IMR-90 (cell line): Measurements from ENCODE around the gene CST4. TPM values are rescaled to one million over a fixed set of nuclear protein-coding genes. Genes with fewer than 3 reads are reported as not detected.

ENCODE experiments used
- ATAC-seq: fragments of 200-7000 bp; cut with Tn5 transposase; 2 replicates; pipeline ENCODE4 v1.9.1; 2020; ENCODE audit warnings: low read depth, mild to moderate bottlenecking, moderate library complexity
- BruUV-seq: library from RNA; stranded (reverse); fragments of 400-500 nt; replicated peaks from 2 replicates; lab custom pipeline; 2021; lab: Mats Ljungman, UMichigan
- CTCF ChIA-PET: fragments of 300-600 bp; formaldehyde crosslinking; extraction: SDS; loops from one replicate; lab custom pipeline; 2021; ENCODE audit warnings: antibody characterized with exemption; lab: Yijun Ruan, JAX
- POLR2A ChIA-PET: fragments of 300-600 bp; sonication (Branson Sonifier 250); formaldehyde crosslinking; loops from one replicate; lab custom pipeline; 2022; ENCODE audit warnings: antibody characterized with exemption; ENCODE audit not compliant: unreplicated experiment; lab: Charles Lee
- DNase-seq: peaks from one replicate; pipeline ENCODE4 v3.0.0; 2013
- H2AFZ ChIP-seq: replicated peaks from 2 replicates; pipeline ENCODE3; 2013; ENCODE audit warnings: low read length, mild to moderate bottlenecking; ENCODE audit not compliant: poor library complexity
- H2AK5ac ChIP-seq: 2 replicates; pipeline ENCODE4 v1.6.1; 2013; ENCODE audit warnings: low read depth, low read length, inconsistent platforms
- H2AK9ac ChIP-seq: replicated peaks from 2 replicates; pipeline ENCODE3; 2013; ENCODE audit warnings: mild to moderate bottlenecking, low read depth, low read length, moderate library complexity; ENCODE audit not compliant: poor library complexity
- H2BK120ac ChIP-seq: 2 replicates; pipeline ENCODE4 v1.6.1; 2013; ENCODE audit warnings: low read depth, low read length, inconsistent platforms
- H2BK15ac ChIP-seq: 3 replicates; pipeline ENCODE4 v1.6.1; 2013; ENCODE audit warnings: low read depth, low read length, inconsistent platforms
- H2BK20ac ChIP-seq: 2 replicates; pipeline ENCODE4 v1.6.1; 2013; ENCODE audit warnings: low read depth, mild to moderate bottlenecking, inconsistent platforms, low read length, moderate library complexity
- H2BK5ac ChIP-seq: 2 replicates; pipeline ENCODE4 v1.6.1; 2013; ENCODE audit warnings: mild to moderate bottlenecking, low read depth, low read length, inconsistent platforms; ENCODE audit not compliant: poor library complexity, severe bottlenecking
- H3K14ac ChIP-seq: replicated peaks from 2 replicates; pipeline ENCODE4 v1.6.1; 2013; ENCODE audit warnings: low read depth, low read length, inconsistent platforms
- H3K18ac ChIP-seq: 2 replicates; pipeline ENCODE4 v1.6.1; 2013; ENCODE audit warnings: low read depth, low read length, control low read depth
- H3K23ac ChIP-seq: 2 replicates; pipeline ENCODE4 v1.6.1; 2013; ENCODE audit warnings: low read depth, low read length, inconsistent platforms
- H3K27ac ChIP-seq: 2 replicates; pipeline ENCODE4 v1.5.1; 2013; ENCODE audit warnings: mild to moderate bottlenecking, control low read depth, low read length; ENCODE audit not compliant: insufficient read depth
- H3K27me3 ChIP-seq: 2 replicates; pipeline ENCODE4 v1.6.1; 2013; ENCODE audit warnings: low read length; ENCODE audit not compliant: control insufficient read depth, insufficient read depth
- H3K36me3 ChIP-seq: 2 replicates; pipeline ENCODE4 v1.6.1; 2013; ENCODE audit warnings: low read length, mixed read lengths; ENCODE audit not compliant: control insufficient read depth, insufficient read depth
- H3K4ac ChIP-seq: 2 replicates; pipeline ENCODE4 v1.6.1; 2013; ENCODE audit warnings: low read depth, low read length, inconsistent platforms
- H3K4me1 ChIP-seq: 2 replicates; pipeline ENCODE4 v1.6.1; 2013; ENCODE audit warnings: low read length, mixed read lengths; ENCODE audit not compliant: control insufficient read depth, insufficient read depth
- H3K4me2 ChIP-seq: 2 replicates; pipeline ENCODE4 v1.6.1; 2013; ENCODE audit warnings: low read depth, mild to moderate bottlenecking, control low read depth, low read length, moderate library complexity
- H3K4me3 ChIP-seq: 2 replicates; pipeline ENCODE4 v1.5.1; 2013; ENCODE audit warnings: low read depth, mild to moderate bottlenecking, control low read depth, low read length, moderate library complexity; ENCODE audit not compliant: insufficient read depth
- H3K56ac ChIP-seq: 2 replicates; pipeline ENCODE4 v1.6.1; 2013; ENCODE audit warnings: low read length, inconsistent platforms; ENCODE audit not compliant: insufficient read depth; ENCODE audit errors: extremely low read depth
- H3K79me1 ChIP-seq, 2 experiments: 2 replicates each; pipeline ENCODE4 v1.6.1; 2013; ENCODE audit warnings: low read length in 2 of 2, inconsistent platforms in 1 of 2, low read depth in 1 of 2
- H3K9ac ChIP-seq: 2 replicates; pipeline ENCODE4 v1.6.1; 2013; ENCODE audit warnings: low read depth, low read length, control low read depth
- H3K9me1 ChIP-seq: 2 replicates; pipeline ENCODE4 v1.6.1; 2013; ENCODE audit warnings: low read length, inconsistent platforms; ENCODE audit not compliant: insufficient read depth
- H3K9me3 ChIP-seq: 2 replicates; pipeline ENCODE4 v1.6.1; 2013; ENCODE audit warnings: low read length; ENCODE audit not compliant: control insufficient read depth, insufficient read depth
- H4K20me1 ChIP-seq: 2 replicates; pipeline ENCODE4 v1.6.1; 2013; ENCODE audit warnings: low read length, inconsistent platforms; ENCODE audit not compliant: insufficient read depth
- H4K5ac ChIP-seq: 2 replicates; pipeline ENCODE4 v1.6.1; 2013; ENCODE audit warnings: mild to moderate bottlenecking, low read depth, low read length, control low read depth
- H4K8ac ChIP-seq, 2 experiments: 2 replicates each; pipeline ENCODE4 v1.6.1; 2013; ENCODE audit warnings: low read depth in 2 of 2, low read length in 2 of 2, control low read depth in 1 of 2, inconsistent platforms in 1 of 2
- H4K91ac ChIP-seq: 2 replicates; pipeline ENCODE4 v1.6.1; 2013; ENCODE audit warnings: low read depth, low read length, inconsistent platforms; ENCODE audit not compliant: insufficient read depth
- BHLHE40 ChIP-seq: fragments of 150-350 bp; IDR thresholded peaks from 2 replicates; pipeline ENCODE4 v1.6.1; 2016; ENCODE audit warnings: mild to moderate bottlenecking, low read depth, low read length
- CEBPB ChIP-seq: IDR thresholded peaks from 2 replicates; pipeline ENCODE4 v1.6.1; 2012; ENCODE audit warnings: low read depth, low read length, improper control_type of control experiment
- CHD1 ChIP-seq: IDR thresholded peaks from 2 replicates; pipeline ENCODE4 v1.6.1; 2012; ENCODE audit warnings: low read depth, low read length, improper control_type of control experiment
- CTCF ChIP-seq: conservative IDR thresholded peaks from 2 replicates; pipeline ENCODE4 v1.5.1; 2012; ENCODE audit warnings: mild to moderate bottlenecking, low read depth, low read length, improper control_type of control experiment
- ELK1 ChIP-seq: fragments of 150-350 bp; IDR thresholded peaks from 2 replicates; pipeline ENCODE4 v1.6.1; 2016; ENCODE audit warnings: low read depth, mild to moderate bottlenecking, low read length, moderate library complexity, borderline replicate concordance
- FOS ChIP-seq: fragments of 150-350 bp; IDR thresholded peaks from 2 replicates; pipeline ENCODE4 v1.6.1; 2016; ENCODE audit warnings: low read depth, low read length
- MAFK ChIP-seq: IDR thresholded peaks from 2 replicates; pipeline ENCODE4 v1.6.1; 2012; ENCODE audit warnings: low read depth, low read length, improper control_type of control experiment
- MAZ ChIP-seq: IDR thresholded peaks from 2 replicates; pipeline ENCODE4 v1.6.1; 2012; ENCODE audit warnings: low read depth, mild to moderate bottlenecking, low read length, improper control_type of control experiment, moderate library complexity, borderline replicate concordance
- MXI1 ChIP-seq: IDR thresholded peaks from 2 replicates; pipeline ENCODE4 v1.6.1; 2012; ENCODE audit warnings: low read depth, mild to moderate bottlenecking, low read length, moderate library complexity, borderline replicate concordance
- NFE2L2 ChIP-seq: fragments of 150-350 bp; IDR thresholded peaks from 2 replicates; pipeline ENCODE4 v1.6.1; 2016; ENCODE audit warnings: low read depth, mild to moderate bottlenecking, low read length
- POLR2A ChIP-seq: IDR thresholded peaks from 2 replicates; pipeline ENCODE4 v1.6.1; 2012; ENCODE audit warnings: mild to moderate bottlenecking, low read depth, low read length
- RAD21 ChIP-seq: IDR thresholded peaks from 2 replicates; pipeline ENCODE4 v1.6.1; 2012; ENCODE audit warnings: low read length, improper control_type of control experiment
- RCOR1 ChIP-seq: IDR thresholded peaks from 2 replicates; pipeline ENCODE4 v1.6.1; 2012; ENCODE audit warnings: mild to moderate bottlenecking, low read length, improper control_type of control experiment; ENCODE audit not compliant: insufficient replicate concordance
- RFX5 ChIP-seq: IDR thresholded peaks from 2 replicates; pipeline ENCODE4 v1.8.0; 2012; ENCODE audit warnings: low read depth, mild to moderate bottlenecking, low read length, moderate library complexity
- SMC3 ChIP-seq: fragments of 150-350 bp; IDR thresholded peaks from 2 replicates; pipeline ENCODE4 v1.6.1; 2016; ENCODE audit warnings: low read depth, mild to moderate bottlenecking, antibody characterized with exemption, low read length, moderate library complexity
- USF2 ChIP-seq: fragments of 150-350 bp; IDR thresholded peaks from 2 replicates; pipeline ENCODE4 v1.6.1; 2017; ENCODE audit warnings: mild to moderate bottlenecking, antibody characterized with exemption, low read length, low read depth
- WGBS, 2 experiments: methylation state at CpG; one replicate each; pipeline versions ENCODE4 v1.1.5 to v1.1.7; 2013; ENCODE audit warnings: missing lambda C conversion rate in 2 of 2; ENCODE audit not compliant: insufficient read length in 1 of 2; ENCODE audit errors: extremely low coverage in 2 of 2; 5-methylcytosine and 5-hydroxymethylcytosine counted together
- dilution Hi-C: fragments of 300-500 bp; cut with HindIII; formaldehyde crosslinking; loops from one replicate; pipeline ENCODE4 v1.14.3; 2018; ENCODE audit warnings: low sequenced_read_pairs; ENCODE audit not compliant: unreplicated experiment
- in situ Hi-C: fragments of 300-500 bp; cut with MboI; formaldehyde crosslinking; loops from 3 replicates; pipeline ENCODE4 v1.14.3; 2019; ENCODE audit warnings: low sequenced_read_pairs, inconsistent platforms, mixed read lengths
- intact Hi-C: fragments of 100-400 bp; cut with micrococcal nuclease; formaldehyde crosslinking; loops from 2 replicates; pipeline ENCODE4 v1.10.0; 2022
- polyA plus RNA-seq, 3 experiments: library from polyadenylated mRNA; depleted of rRNA; stranded (reverse); fragments of >200 nt; gene quantifications; 2 replicates each; pipeline ENCODE4 v1.2.3, GENCODE V29; 2012; ENCODE audit warnings: low replicate concordance in 1 of 3
- total RNA-seq: library from RNA; depleted of rRNA; stranded (reverse); fragments of >200 nt; gene quantifications from 2 replicates; pipeline ENCODE4 v1.2.3, GENCODE V29; 2012

The CST4 gene
- total and polyA plus RNA-seq, 2 of the 4 experiments (the other 2 are of a cell fraction) = not detected

GRCh38 chr20:23705895-23706294 lies 17.1 kb upstream of the CST4 start:
- no peaks in the 10 kb centered on the region for H4K20me1 ChIP-seq
- H3K9me1 ChIP-seq = no peaks in the 10 kb centered on the region
- dilution Hi-C loops (no loop called here), intact Hi-C loops (loop anchor here (10.0 kb wide), 1 partner anchor 59 kb away; no protein-coding TSS in a partner anchor), in situ Hi-C loops (no loop called here)
- H3K4me3 ChIP-seq = no peak overlapping the region
- H3K36me3 ChIP-seq = no peaks in the 10 kb centered on the region
- DNase-seq = no peak
- no peaks in the 10 kb centered on the region for H3K4me1 ChIP-seq
- H2BK5ac ChIP-seq = no peak overlapping the region
- H3K14ac ChIP-seq = no peak overlapping the region
- H2AFZ ChIP-seq = no peak overlapping the region
- H2BK15ac ChIP-seq = no peak overlapping the region
- no TSS peak for BruUV-seq
- ATAC-seq = no peak
- H4K91ac ChIP-seq = no peak overlapping the region
- TF ChIP-seq RFX5 (no peak), FOS (no peak), NFE2L2 (no peak), ELK1 (no peak), CHD1 (no peak), MAZ (no peak), CTCF (no peak), BHLHE40 (no peak), SMC3 (no peak), RCOR1 (no peak), CEBPB (no peak), MXI1 (no peak), POLR2A (no peak), USF2 (no peak), RAD21 (no peak), MAFK (no peak)
- no peak overlapping the region for H3K56ac ChIP-seq
- H3K18ac ChIP-seq = no peak overlapping the region
- ChIA-PET CTCF (no interaction called here), POLR2A (no interaction called here)
- H2AK9ac ChIP-seq = no peak overlapping the region
- no peak overlapping the region for H2BK20ac ChIP-seq
- H3K4me2 ChIP-seq = no peak overlapping the region
- no peak overlapping the region for H2BK120ac ChIP-seq
- no peak overlapping the region for H2AK5ac ChIP-seq
- H4K5ac ChIP-seq = no peak overlapping the region
- WGBS, 2 experiments = no CpG with 5 or more reads among the region's 1 CpG
- no peaks in the 10 kb centered on the region for H3K9me3 ChIP-seq
- no peak overlapping the region for H3K4ac ChIP-seq
- H3K27ac ChIP-seq = no peak overlapping the region
- H3K79me1 ChIP-seq = no peaks in the 10 kb centered on the region
- H3K27me3 ChIP-seq = peaks cover 12% of the 10 kb centered on the region
- no peak overlapping the region for H3K9ac ChIP-seq
- no peak overlapping the region for H3K23ac ChIP-seq
- H4K8ac ChIP-seq = no peak overlapping the region
